DOHH2 (cell line): ENCODE measurements around the gene TM4SF1.

Experiments
- H3F3A ChIP-seq: fragments of 200-600 bp; sonication (generic), shearing (Covaris generic); 2 replicates; pipeline ENCODE4 v1.6.0; 2016; ENCODE audit warnings: antibody characterized with exemption, mild to moderate bottlenecking; ENCODE audit not compliant: control insufficient read depth, insufficient read depth
- H3K27ac ChIP-seq: fragments of 200-600 bp; sonication (generic); 2 replicates; pipeline ENCODE4 v1.5.1; 2014; ENCODE audit warnings: low read depth, mild to moderate bottlenecking, low read length, moderate library complexity
- H3K27me3 ChIP-seq: fragments of 200-600 bp; sonication (generic); 2 replicates; pipeline ENCODE4 v1.6.1; 2014; ENCODE audit warnings: mild to moderate bottlenecking, low read length, mixed read lengths; ENCODE audit not compliant: control insufficient read depth
- H3K36me3 ChIP-seq: fragments of 200-600 bp; sonication (generic); 2 replicates; pipeline ENCODE4 v1.6.1; 2014; ENCODE audit warnings: mild to moderate bottlenecking, low read length, moderate library complexity, mixed read lengths; ENCODE audit not compliant: control insufficient read depth
- H3K4me1 ChIP-seq: fragments of 200-600 bp; sonication (generic); 2 replicates; pipeline ENCODE4 v1.6.1; 2014; ENCODE audit warnings: mild to moderate bottlenecking, low read length, mixed read lengths; ENCODE audit not compliant: control insufficient read depth
- H3K4me2 ChIP-seq: fragments of 200-600 bp; sonication (generic); 2 replicates; pipeline ENCODE4 v1.6.0; 2014; ENCODE audit warnings: mild to moderate bottlenecking, low read length, moderate library complexity
- H3K4me3 ChIP-seq: fragments of 200-600 bp; sonication (generic); 2 replicates; pipeline ENCODE4 v1.5.1; 2014; ENCODE audit warnings: mild to moderate bottlenecking, low read length, mixed read lengths
- H3K79me2 ChIP-seq: fragments of 200-600 bp; sonication (generic); 2 replicates; pipeline ENCODE4 v1.6.1; 2014; ENCODE audit warnings: mild to moderate bottlenecking, low read length, mixed read lengths; ENCODE audit not compliant: control insufficient read depth
- H3K9me2 ChIP-seq: fragments of 200-600 bp; sonication (generic); replicated peaks from 2 replicates; pipeline ENCODE4 v1.6.1; 2014; ENCODE audit warnings: mild to moderate bottlenecking, low read length, mixed read lengths; ENCODE audit not compliant: control insufficient read depth
- H3K9me3 ChIP-seq: fragments of 200-600 bp; sonication (generic); 2 replicates; pipeline ENCODE4 v1.6.1; 2014; ENCODE audit warnings: antibody characterized with exemption, low read length, mixed read lengths; ENCODE audit not compliant: control insufficient read depth, insufficient read depth
- H4K20me1 ChIP-seq: fragments of 200-600 bp; sonication (generic); 2 replicates; pipeline ENCODE4 v1.6.0; 2014; ENCODE audit warnings: low read depth, mild to moderate bottlenecking, antibody characterized with exemption, low read length, moderate library complexity; ENCODE audit not compliant: control insufficient read depth, insufficient read depth
- EZH2phosphoT487 ChIP-seq: fragments of 200-600 bp; sonication (generic); IDR thresholded peaks from 2 replicates; pipeline ENCODE4 v1.6.1; 2017; ENCODE audit warnings: borderline replicate concordance, mild to moderate bottlenecking, antibody characterized with exemption, low read length, moderate library complexity, mixed read lengths
- TF ChIP-seq, protein P1 (sequence below): fragments of 200-600 bp; sonication (generic); IDR thresholded peaks from one replicate; pipeline ENCODE4 v1.5.1; 2014; ENCODE audit warnings: antibody characterized with exemption, mild to moderate bottlenecking, low read depth, low read length; ENCODE audit not compliant: poor library complexity, severe bottlenecking

The TM4SF1 gene

DNA sequence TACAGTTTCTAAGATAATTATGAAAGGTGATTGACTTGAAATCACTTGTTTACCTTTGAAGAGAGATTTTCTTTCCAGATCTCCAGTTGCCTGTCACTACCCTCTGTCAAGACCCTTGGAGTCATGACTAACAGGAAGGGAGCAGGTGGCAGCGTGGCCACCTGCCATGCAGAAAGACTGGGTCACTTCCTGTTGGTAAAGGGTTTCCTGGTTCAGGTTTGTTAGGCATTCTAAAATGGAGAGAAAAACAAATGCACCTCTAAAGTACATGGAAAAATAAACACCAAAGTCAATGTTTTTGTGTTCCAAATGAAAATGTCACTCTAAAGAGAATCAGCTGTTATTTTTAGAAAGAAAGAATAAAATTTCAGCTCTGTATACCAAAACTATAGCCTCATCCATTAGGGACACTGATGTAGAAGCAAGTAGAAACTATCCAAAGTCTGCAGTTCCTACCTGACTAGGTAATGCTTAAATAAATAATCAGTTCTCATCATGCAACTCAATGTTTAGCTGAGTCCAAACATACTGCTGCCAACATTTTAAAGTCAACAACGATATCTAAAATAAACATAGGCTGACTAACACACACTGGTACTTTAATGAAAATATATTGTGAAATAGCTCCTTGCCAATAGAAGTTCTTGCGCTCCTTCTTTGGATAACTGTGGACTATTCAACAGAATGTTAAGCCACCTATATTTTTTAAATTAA, 23.9 kb upstream of the TM4SF1 start:
- TF ChIP-seq, protein P1, sequence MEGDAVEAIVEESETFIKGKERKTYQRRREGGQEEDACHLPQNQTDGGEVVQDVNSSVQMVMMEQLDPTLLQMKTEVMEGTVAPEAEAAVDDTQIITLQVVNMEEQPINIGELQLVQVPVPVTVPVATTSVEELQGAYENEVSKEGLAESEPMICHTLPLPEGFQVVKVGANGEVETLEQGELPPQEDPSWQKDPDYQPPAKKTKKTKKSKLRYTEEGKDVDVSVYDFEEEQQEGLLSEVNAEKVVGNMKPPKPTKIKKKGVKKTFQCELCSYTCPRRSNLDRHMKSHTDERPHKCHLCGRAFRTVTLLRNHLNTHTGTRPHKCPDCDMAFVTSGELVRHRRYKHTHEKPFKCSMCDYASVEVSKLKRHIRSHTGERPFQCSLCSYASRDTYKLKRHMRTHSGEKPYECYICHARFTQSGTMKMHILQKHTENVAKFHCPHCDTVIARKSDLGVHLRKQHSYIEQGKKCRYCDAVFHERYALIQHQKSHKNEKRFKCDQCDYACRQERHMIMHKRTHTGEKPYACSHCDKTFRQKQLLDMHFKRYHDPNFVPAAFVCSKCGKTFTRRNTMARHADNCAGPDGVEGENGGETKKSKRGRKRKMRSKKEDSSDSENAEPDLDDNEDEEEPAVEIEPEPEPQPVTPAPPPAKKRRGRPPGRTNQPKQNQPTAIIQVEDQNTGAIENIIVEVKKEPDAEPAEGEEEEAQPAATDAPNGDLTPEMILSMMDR: no peak
- no peak for TF ChIP-seq EZH2phosphoT487
- no peaks in the 10 kb centered on the region for H3F3A ChIP-seq
- H4K20me1 ChIP-seq: no peaks in the 10 kb centered on the region
- H3K27ac ChIP-seq: no peak overlapping the region
- no peaks in the 10 kb centered on the region for H3K9me3 ChIP-seq
- no peaks in the 10 kb centered on the region for H3K36me3 ChIP-seq
- no peaks in the 10 kb centered on the region for H3K9me2 ChIP-seq
- no peaks in the 10 kb centered on the region for H3K79me2 ChIP-seq
- H3K27me3 ChIP-seq: no peaks in the 10 kb centered on the region
- H3K4me2 ChIP-seq: no peak overlapping the region
- no peaks in the 10 kb centered on the region for H3K4me1 ChIP-seq
- H3K4me3 ChIP-seq: no peak overlapping the region

GRCh38 chr3:149400645-149401044, 23.2 kb upstream of the TM4SF1 start:
- H3K4me1 ChIP-seq: no peaks in the 10 kb centered on the region
- no peaks in the 10 kb centered on the region for H3F3A ChIP-seq
- H3K27me3 ChIP-seq: no peaks in the 10 kb centered on the region
- H3K36me3 ChIP-seq: no peaks in the 10 kb centered on the region
- H3K9me2 ChIP-seq: no peaks in the 10 kb centered on the region
- H3K4me2 ChIP-seq: no peak overlapping the region
- no peaks in the 10 kb centered on the region for H3K9me3 ChIP-seq
- no peak overlapping the region for H3K4me3 ChIP-seq
- TF ChIP-seq EZH2phosphoT487: no peak
- TF ChIP-seq, protein P1: no peak
- H4K20me1 ChIP-seq: no peaks in the 10 kb centered on the region
- H3K79me2 ChIP-seq: no peaks in the 10 kb centered on the region
- no peak overlapping the region for H3K27ac ChIP-seq

GRCh38 chr3:149398296-149398695, 20.8 kb upstream of the TM4SF1 start:
- Histone ChIP-seq H3K79me2 (no peaks in the 10 kb centered on the region), H3K4me1 (no peaks in the 10 kb centered on the region), H3K36me3 (no peaks in the 10 kb centered on the region), H3K4me3 (no peak overlapping the region), H3K27ac (no peak overlapping the region), H3K9me3 (no peaks in the 10 kb centered on the region), H3K9me2 (no peaks in the 10 kb centered on the region), H4K20me1 (no peaks in the 10 kb centered on the region), H3K27me3 (no peaks in the 10 kb centered on the region), H3K4me2 (no peak overlapping the region), H3F3A (no peaks in the 10 kb centered on the region)
- no peak for TF ChIP-seq EZH2phosphoT487
- TF ChIP-seq, protein P1: no peak
